Frontal cortex (tissue), 4 donors: Measurements from ENCODE around the gene PASD1. TPM values are rescaled to one million over a fixed set of nuclear protein-coding genes. Genes with fewer than 3 reads are reported as not detected.
"Not testable (repeated sequence)": the region's sequence is repeated elsewhere in the genome, so short reads cannot be mapped to it uniquely, and the experiment has no call there.

Experiments
- DNase-seq, 2 donors: peaks; one replicate each; pipeline ENCODE4 v3.0.0; 2012; ENCODE audit warnings: low spot score in 2 of 2
- FAIRE-seq: peaks from 2 replicates; lab custom pipeline; 2012; peaks lifted over from hg19 to GRCh38; lab: Jason Lieb, UNC
- total RNA-seq: library from RNA; depleted of rRNA; stranded (reverse); fragments of >200 nt; gene quantifications from one replicate; pipeline ENCODE4 v1.2.3, GENCODE V29; 2014
- donor health status: control.
- donor health status: control.
- donor health status: control.

The PASD1 gene
- not detected for total RNA-seq

GRCh38 chrX:151563449-151563848 is at the start of gene PASD1:
PASD1 (plus strand) TSS chrX:151563675; CDS start chrX:151601554, 37,879 bp downstream.
- FAIRE-seq, result no peak

GRCh38 chrX:151515237-151515636 is 48.2 kb upstream of the PASD1 start:
- DNase-seq (no peak), FAIRE-seq (no peak)

More at GRCh38 chrX:151563449-151563848, at the start of gene PASD1:
- DNase-seq, result no peak

- FAIRE-seq (no peak), DNase-seq (no peak)
Observed at GRCh38 chrX:151516538-151517187, 46.8 kb upstream of the PASD1 start.

GRCh38 chrX:151517421-151517820 is 46.1 kb upstream of the PASD1 start:
- DNase-seq, result no peak
- FAIRE-seq, result no peak

- FAIRE-seq (no peak), DNase-seq (no peak)
Observed at GRCh38 chrX:151523351-151523750, 40.1 kb upstream of the PASD1 start.

GRCh38 chrX:151536571-151536970 is 26.9 kb upstream of the PASD1 start:
- no peak for FAIRE-seq
- DNase-seq, result no peak

GRCh38 chrX:151537572-151537971 is 25.9 kb upstream of the PASD1 start:
- DNase-seq (no peak), FAIRE-seq (no peak)

GRCh38 chrX:151538190-151539122 is 25.0 kb upstream of the PASD1 start:
- DNase-seq (no peak), FAIRE-seq (no peak)

- no peak for DNase-seq
- no peak for FAIRE-seq
Observed at GRCh38 chrX:151543706-151544105, 19.8 kb upstream of the PASD1 start.

- not testable (repeated sequence) for FAIRE-seq, DNase-seq
Observed at GRCh38 chrX:151546226-151546625, 17.2 kb upstream of the PASD1 start.

GRCh38 chrX:151551176-151551575 is 12.3 kb upstream of the PASD1 start:
- not testable (repeated sequence) for FAIRE-seq

GRCh38 chrX:151552743-151553142 is 10.7 kb upstream of the PASD1 start:
- DNase-seq (no peak), FAIRE-seq (no peak)

More at GRCh38 chrX:151551176-151551575, 12.3 kb upstream of the PASD1 start:
- not testable (repeated sequence) for DNase-seq

GRCh38 chrX:151555301-151555700 is 8.2 kb upstream of the PASD1 start:
- not testable (repeated sequence) for DNase-seq, FAIRE-seq

GRCh38 chrX:151562485-151562884 is 990 bp upstream of the PASD1 start:
- not testable (repeated sequence) for FAIRE-seq, DNase-seq

- FAIRE-seq, DNase-seq: not testable (repeated sequence)
Observed at GRCh38 chrX:151563003-151563402, 472 bp upstream of the PASD1 start.

GRCh38 chrX:151564035-151564434 is 560 bp downstream of the PASD1 start:
- FAIRE-seq, result no peak
- DNase-seq, result no peak

GRCh38 chrX:151566872-151567271 is 3.4 kb downstream of the PASD1 start:
- FAIRE-seq, DNase-seq: not testable (repeated sequence)

- FAIRE-seq, result no peak
- no peak for DNase-seq
Observed at GRCh38 chrX:151570561-151570960, 7.1 kb downstream of the PASD1 start.

GRCh38 chrX:151593384-151593783 is 29.9 kb downstream of the PASD1 start:
- not testable (repeated sequence) for FAIRE-seq, DNase-seq

GRCh38 chrX:151596282-151596681 is 32.8 kb downstream of the PASD1 start:
- DNase-seq, result no peak
- no peak for FAIRE-seq

- no peak for DNase-seq
- no peak for FAIRE-seq
Observed at GRCh38 chrX:151604931-151605330, 41.5 kb downstream of the PASD1 start.
